ENCODE data around the gene PCDHB9. TPM values are rescaled to one million over a fixed set of nuclear protein-coding genes. Genes with fewer than 3 reads are reported as not detected.
A peak's percentile ranks its signal among the peaks of the same experiment; 100 is the strongest.
"Not testable (repeated sequence)": the region's sequence is repeated elsewhere in the genome, so short reads cannot be mapped to it uniquely, and the experiment has no call there.

Gene PCDHB9
- total RNA-seq, 1 donor from 2014 or later = 5.5 TPM

DNA sequence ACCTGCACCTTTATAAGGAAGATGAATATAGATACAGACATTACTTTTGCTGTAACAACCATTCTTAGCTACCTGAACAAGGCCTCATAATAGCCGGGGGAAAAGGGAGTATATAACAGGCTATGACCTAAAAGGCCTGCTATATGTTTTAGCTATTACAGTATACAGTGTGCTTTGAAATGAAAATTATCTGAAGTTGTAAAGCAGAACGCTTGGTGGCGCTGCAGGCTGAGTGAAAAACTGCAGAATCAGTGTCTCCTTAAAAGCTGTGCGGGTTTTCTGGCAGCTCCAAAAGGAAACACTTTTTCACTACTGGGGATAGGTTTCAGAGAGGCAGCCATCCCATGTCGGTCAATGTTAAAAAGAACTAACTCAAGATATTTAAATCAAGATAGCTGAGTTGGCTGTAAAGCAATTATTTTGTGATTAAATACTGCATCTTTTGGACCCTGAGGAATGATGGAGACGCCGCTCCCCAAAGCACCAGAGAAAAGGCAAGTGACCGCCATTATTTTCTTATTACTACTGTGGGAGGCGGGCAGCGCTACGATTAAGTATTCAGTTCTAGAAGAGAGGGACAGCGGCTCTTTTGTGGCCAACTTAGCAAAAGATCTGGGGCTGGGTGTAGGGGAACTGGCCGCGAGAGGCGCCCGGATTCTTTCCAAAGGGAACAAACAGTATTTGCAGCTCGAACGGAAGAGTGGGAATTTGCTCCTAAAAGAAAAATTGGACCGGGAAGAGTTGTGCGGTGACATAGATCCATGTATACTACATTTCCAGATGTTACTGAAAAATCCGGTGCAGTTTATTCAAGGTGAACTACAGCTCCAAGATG lies 31.2 kb upstream of the PCDHB9 start:
- Mint-ChIP-seq H3K36me3 (ENCODE audit: low read depth) (peaks cover 43% of the 10 kb centered on the region), H3K4me3 (no peak overlapping the region), H3K4me1 (no peaks in the 10 kb centered on the region), H3K27ac (ENCODE audit: unreplicated experiment) (no peak overlapping the region), H3K9me3 (peaks cover 16% of the 10 kb centered on the region), H3K27me3 (ENCODE audit: low read depth) (no peaks in the 10 kb centered on the region)
- TF ChIP-seq, protein P1, sequence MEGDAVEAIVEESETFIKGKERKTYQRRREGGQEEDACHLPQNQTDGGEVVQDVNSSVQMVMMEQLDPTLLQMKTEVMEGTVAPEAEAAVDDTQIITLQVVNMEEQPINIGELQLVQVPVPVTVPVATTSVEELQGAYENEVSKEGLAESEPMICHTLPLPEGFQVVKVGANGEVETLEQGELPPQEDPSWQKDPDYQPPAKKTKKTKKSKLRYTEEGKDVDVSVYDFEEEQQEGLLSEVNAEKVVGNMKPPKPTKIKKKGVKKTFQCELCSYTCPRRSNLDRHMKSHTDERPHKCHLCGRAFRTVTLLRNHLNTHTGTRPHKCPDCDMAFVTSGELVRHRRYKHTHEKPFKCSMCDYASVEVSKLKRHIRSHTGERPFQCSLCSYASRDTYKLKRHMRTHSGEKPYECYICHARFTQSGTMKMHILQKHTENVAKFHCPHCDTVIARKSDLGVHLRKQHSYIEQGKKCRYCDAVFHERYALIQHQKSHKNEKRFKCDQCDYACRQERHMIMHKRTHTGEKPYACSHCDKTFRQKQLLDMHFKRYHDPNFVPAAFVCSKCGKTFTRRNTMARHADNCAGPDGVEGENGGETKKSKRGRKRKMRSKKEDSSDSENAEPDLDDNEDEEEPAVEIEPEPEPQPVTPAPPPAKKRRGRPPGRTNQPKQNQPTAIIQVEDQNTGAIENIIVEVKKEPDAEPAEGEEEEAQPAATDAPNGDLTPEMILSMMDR (conservative IDR thresholded peaks at IDR 0.05) = peak; percentile 20
- no peak for DNase-seq (ENCODE audit: low read depth, low spot score)

DNA sequence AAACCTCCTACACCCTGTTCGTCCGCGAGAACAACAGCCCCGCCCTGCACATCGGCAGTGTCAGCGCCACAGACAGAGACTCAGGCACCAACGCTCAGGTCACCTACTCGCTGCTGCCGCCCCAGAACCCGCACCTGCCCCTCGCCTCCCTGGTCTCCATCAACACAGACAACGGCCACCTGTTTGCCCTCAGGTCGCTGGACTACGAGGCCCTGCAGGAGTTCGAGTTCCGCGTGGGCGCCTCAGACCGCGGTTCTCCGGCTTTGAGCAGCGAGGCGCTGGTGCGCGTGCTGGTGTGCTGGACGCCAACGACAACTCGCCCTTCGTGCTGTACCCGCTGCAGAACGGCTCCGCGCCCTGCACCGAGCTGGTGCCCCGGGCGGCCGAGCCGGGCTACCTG lies 29.6 kb upstream of the PCDHB9 start:
- not testable (repeated sequence) for H3K27ac Mint-ChIP-seq (ENCODE audit: unreplicated experiment); DNase-seq (ENCODE audit: low read depth, low spot score); H3K27me3 Mint-ChIP-seq (ENCODE audit: low read depth); H3K4me3 Mint-ChIP-seq; H3K4me1 Mint-ChIP-seq
- H3K9me3 Mint-ChIP-seq = peaks cover 21% of the 10 kb centered on the region
- peaks cover 34% of the 10 kb centered on the region for H3K36me3 Mint-ChIP-seq (ENCODE audit: low read depth)

DNA sequence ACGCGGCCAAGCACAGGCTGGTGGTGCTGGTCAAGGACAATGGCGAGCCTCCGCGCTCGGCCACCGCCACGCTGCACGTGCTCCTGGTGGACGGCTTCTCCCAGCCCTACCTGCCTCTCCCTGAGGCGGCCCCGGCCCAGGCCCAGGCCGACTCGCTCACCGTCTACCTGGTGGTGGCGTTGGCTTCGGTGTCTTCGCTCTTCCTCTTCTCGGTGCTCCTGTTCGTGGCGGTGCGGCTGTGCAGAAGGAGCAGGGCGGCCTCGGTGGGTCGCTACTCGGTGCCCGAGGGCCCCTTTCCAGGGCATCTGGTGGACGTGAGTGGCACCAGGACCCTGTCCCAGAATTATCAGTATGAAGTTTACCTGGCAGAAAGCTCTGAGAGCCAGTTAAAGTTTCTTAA lies 29.1 kb upstream of the PCDHB9 start:
- not testable (repeated sequence) for H3K27me3 Mint-ChIP-seq (ENCODE audit: low read depth); H3K4me3 Mint-ChIP-seq; DNase-seq (ENCODE audit: low read depth, low spot score); H3K27ac Mint-ChIP-seq (ENCODE audit: unreplicated experiment); H3K4me1 Mint-ChIP-seq
- Mint-ChIP-seq H3K36me3 (ENCODE audit: low read depth) (peaks cover 31% of the 10 kb centered on the region), H3K9me3 (peaks cover 19% of the 10 kb centered on the region)

GRCh38 chr5:141172381-141173204 lies 14.4 kb upstream of the PCDHB9 start, which contains the start of gene PCDHB7:
Gene PCDHB7 (plus strand): TSS chr5:141172644. CDS start chr5:141172836, 192 bp downstream.
- TF ChIP-seq, protein P1 (conservative IDR thresholded peaks at IDR 0.05) = peak; percentile 36
- H3K27ac Mint-ChIP-seq (ENCODE audit: unreplicated experiment) = no peak within 1 kb of the TSS
- peaks cover 4% of the 10 kb centered on the region for H3K27me3 Mint-ChIP-seq (ENCODE audit: low read depth)
- no peaks in the 10 kb centered on the region for H3K4me1 Mint-ChIP-seq
- peak; percentile 12 for DNase-seq (ENCODE audit: low read depth, low spot score)
- peaks cover 30% of the 10 kb centered on the region for H3K36me3 Mint-ChIP-seq (ENCODE audit: low read depth)
- H3K4me3 Mint-ChIP-seq = no peak within 1 kb of the TSS
- H3K9me3 Mint-ChIP-seq = peaks cover 23% of the 10 kb centered on the region

DNA sequence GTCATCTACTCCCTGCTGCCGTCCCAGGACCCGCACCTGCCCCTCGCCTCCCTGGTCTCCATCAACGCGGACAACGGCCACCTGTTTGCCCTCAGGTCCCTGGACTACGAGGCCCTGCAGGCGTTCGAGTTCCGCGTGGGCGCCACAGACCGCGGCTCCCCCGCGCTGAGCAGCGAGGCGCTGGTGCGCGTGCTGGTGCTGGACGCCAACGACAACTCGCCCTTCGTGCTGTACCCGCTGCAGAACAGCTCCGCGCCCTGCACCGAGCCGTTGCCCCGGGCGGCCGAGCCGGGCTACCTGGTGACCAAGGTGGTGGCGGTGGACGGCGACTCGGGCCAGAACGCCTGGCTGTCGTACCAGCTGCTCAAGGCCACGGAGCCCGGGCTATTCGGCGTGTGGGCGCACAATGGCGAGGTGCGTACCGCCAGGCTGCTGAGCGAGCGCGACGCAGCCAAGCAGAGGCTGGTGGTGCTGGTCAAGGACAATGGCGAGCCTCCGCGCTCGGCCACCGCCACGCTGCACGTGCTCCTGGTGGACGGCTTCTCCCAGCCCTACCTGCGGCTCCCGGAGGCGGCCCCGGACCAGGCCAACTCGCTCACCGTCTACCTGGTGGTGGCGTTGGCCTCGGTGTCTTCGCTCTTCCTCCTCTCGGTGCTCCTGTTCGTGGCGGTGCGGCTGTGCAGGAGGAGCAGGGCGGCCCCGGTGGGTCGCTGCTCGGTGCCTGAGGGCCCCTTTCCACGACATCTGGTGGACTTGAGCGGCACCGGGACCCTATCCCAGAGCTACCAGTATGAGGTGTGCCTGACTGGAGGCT lies 12.5 kb upstream of the PCDHB9 start:
- Mint-ChIP-seq H3K9me3 (peaks cover 13% of the 10 kb centered on the region), H3K36me3 (ENCODE audit: low read depth) (peaks cover 26% of the 10 kb centered on the region)
- not testable (repeated sequence) for DNase-seq (ENCODE audit: low read depth, low spot score); H3K4me3 Mint-ChIP-seq; H3K27me3 Mint-ChIP-seq (ENCODE audit: low read depth); H3K4me1 Mint-ChIP-seq; H3K27ac Mint-ChIP-seq (ENCODE audit: unreplicated experiment)

- H3K4me1 Mint-ChIP-seq = no peaks in the 10 kb centered on the region
- no peak overlapping the region for H3K4me3 Mint-ChIP-seq
- no peak overlapping the region for H3K27ac Mint-ChIP-seq (ENCODE audit: unreplicated experiment)
These were observed 11.0 kb upstream of the PCDHB9 start for GRCh38 chr5:141175933-141176332.

DNA sequence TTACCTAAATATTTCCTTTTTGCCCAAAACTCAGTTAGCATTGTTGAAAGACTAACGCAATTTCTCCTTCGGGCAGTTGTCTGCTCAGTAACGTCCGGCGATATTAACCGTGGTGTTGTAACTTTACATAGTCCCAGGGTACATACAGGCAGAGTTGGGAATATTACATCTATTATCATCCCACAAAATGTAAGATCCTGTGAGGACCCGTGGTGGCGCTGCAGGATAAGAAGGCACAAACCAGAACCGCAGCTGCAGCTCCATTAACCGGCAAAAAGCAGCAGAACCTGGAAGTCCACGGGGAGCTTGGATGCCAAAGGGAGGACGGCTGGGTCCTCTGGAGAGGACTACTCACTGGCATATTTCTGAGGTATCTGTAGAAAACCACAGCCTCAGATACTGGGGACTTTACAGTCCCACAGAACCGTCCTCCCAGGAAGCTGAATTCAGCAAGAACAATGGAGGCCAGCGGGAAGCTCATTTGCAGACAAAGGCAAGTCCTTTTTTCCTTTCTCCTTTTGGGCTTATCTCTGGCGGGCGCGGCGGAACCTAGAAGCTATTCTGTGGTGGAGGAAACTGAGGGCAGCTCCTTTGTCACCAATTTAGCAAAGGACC lies 9.3 kb upstream of the PCDHB9 start, which contains the start of gene PCDHB8:
Gene PCDHB8 (plus strand): TSS at position 214 of the 615 bp plus-strand sequence. CDS start 245 bp downstream, at position 459.
- peaks cover 15% of the 10 kb centered on the region for H3K9me3 Mint-ChIP-seq
- H3K4me3 Mint-ChIP-seq; H3K27ac Mint-ChIP-seq (ENCODE audit: unreplicated experiment); DNase-seq (ENCODE audit: low read depth, low spot score); H3K4me1 Mint-ChIP-seq; H3K27me3 Mint-ChIP-seq (ENCODE audit: low read depth): not testable (repeated sequence)
- H3K36me3 Mint-ChIP-seq (ENCODE audit: low read depth) = peaks cover 28% of the 10 kb centered on the region

More at GRCh38 chr5:141175933-141176332, 11.0 kb upstream of the PCDHB9 start:
- Mint-ChIP-seq H3K27me3 (ENCODE audit: low read depth) (no peaks in the 10 kb centered on the region), H3K9me3 (peaks cover 9% of the 10 kb centered on the region), H3K36me3 (ENCODE audit: low read depth) (peaks cover 21% of the 10 kb centered on the region)
- TF ChIP-seq, protein P1 (conservative IDR thresholded peaks at IDR 0.05) = no peak
- DNase-seq (ENCODE audit: low read depth, low spot score) = no peak

GRCh38 chr5:141179371-141179770 lies 7.6 kb upstream of the PCDHB9 start:
- not testable (repeated sequence) for DNase-seq (ENCODE audit: low read depth, low spot score); H3K4me3 Mint-ChIP-seq; H3K27me3 Mint-ChIP-seq (ENCODE audit: low read depth); H3K4me1 Mint-ChIP-seq; H3K27ac Mint-ChIP-seq (ENCODE audit: unreplicated experiment)
- Mint-ChIP-seq H3K9me3 (peaks cover 15% of the 10 kb centered on the region), H3K36me3 (ENCODE audit: low read depth) (peaks cover 28% of the 10 kb centered on the region)

DNA sequence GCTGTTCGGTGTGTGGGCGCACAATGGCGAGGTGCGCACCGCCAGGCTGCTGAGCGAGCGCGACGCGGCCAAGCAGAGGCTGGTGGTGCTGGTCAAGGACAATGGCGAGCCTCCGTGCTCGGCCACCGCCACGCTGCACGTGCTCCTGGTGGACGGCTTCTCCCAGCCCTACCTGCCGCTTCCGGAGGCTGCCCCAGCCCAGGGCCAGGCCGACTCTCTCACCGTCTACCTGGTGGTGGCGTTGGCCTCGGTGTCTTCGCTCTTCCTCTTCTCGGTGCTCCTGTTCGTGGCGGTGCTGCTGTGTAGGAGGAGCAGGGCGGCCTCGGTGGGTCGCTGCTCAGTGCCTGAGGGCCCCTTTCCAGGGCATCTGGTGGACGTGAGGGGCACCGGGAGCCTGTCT lies 7.1 kb upstream of the PCDHB9 start:
- Mint-ChIP-seq H3K36me3 (ENCODE audit: low read depth) (peaks cover 31% of the 10 kb centered on the region), H3K9me3 (peaks cover 16% of the 10 kb centered on the region)
- not testable (repeated sequence) for H3K27me3 Mint-ChIP-seq (ENCODE audit: low read depth); H3K4me3 Mint-ChIP-seq; DNase-seq (ENCODE audit: low read depth, low spot score); H3K4me1 Mint-ChIP-seq; H3K27ac Mint-ChIP-seq (ENCODE audit: unreplicated experiment)
